GM19438 (cell line): ENCODE data around the gene DRGX.

Experiments used
- ATAC-seq: cut with Tn5 transposase; IDR thresholded peaks from one replicate; pipeline ENCODE4 v1.9.1; 2021; ENCODE audit warnings: low read depth; ENCODE audit not compliant: unreplicated experiment

DRGX gene

DNA sequence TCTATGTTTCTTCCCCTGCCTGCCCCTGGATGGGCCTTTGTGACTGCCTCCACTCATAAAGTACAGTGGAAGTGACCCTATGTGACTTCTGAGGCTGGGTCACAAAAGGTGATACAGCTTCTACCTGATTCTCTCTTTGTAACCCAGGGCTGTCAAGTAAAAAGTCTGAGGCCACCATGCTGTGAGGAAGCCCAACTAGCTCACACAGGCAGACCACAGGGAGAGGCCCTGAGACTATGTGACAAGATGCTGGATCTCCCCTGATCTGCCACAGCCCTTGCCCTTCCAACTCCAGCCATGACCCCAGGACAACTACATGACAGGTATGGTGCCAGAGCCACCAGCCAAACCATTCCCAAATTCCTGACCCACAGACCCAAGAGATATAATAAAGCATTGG is 45.8 kb downstream of the DRGX start:
- ATAC-seq = no peak

DNA sequence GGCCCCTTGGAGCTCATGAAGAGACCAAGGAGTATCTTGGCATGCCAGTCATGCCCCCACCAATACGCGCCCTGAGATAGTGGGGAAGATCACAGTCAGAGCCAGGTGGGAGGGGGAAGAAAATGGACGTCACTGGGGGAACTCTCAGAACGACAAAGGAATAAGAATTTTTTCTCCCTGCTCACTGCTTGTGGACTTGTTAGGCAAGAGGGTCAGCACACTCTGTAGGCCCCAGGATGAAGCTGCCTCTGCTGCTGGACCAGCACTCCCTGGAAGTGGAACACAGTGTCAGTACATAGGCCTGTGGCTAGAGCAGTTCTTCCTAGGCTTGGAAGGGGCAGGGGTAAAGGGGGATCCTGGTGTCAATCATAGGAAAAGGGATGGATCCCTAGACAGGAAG is 46.5 kb downstream of the DRGX start:
- ATAC-seq = no peak

DNA sequence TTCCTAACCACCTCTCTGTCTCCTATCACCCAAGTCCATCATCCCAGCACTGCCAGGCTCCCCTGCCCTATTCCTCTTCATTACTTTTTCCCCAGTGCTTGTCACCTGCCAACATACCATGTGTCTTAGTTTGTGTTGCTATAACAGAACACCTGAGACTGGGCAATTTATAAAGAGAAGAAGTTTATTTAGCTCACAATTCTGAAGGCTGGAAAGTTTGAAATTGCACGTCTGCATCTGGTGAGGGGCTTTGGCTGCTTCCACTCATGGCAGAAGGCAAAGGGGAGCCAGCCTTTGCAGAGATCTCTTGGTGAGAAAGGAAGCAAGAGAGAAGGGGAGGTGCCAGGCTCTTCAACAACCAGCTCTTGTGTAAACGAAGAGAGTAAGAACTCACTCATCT is 47.3 kb downstream of the DRGX start:
- ATAC-seq = no peak

DNA sequence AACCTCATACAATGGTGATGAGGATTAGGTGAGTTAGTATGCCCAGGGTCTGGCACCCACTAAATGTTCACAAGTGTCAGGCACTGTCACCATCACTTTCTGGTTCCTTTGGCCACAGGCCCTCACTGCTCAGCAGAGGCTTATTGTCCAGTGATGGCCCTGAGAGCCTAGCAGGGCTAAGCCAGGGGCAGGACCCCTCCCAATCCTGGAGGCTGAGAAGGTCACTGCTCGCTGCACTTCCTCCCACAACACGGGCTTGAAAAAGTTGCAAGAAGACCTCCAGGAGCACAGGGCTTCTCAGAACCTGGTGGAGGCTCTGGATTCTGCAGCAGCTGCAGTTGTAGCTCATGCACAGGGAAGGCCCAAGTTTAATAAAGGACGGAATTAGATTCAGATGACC is 48.1 kb downstream of the DRGX start:
- ATAC-seq = no peak

DNA sequence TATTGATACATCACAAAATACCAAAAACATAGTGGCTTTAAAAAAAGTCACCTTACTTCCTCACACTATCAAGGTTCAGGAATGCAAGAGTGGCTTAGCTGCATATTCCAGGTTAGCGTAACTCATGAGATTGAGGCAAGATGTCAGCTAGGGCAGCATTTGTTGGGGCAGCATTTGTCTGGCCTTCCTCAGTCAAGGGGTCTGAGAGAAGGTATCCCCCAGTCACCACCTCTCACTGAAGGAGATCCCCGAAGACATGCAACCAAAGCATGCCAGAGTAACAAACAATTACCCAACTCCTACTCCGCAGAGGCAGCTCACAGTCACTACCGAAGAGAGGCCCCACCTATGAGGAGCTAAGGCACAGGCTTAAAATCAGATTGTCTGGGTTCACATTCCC is 48.5 kb downstream of the DRGX start:
- ATAC-seq = no peak

DNA sequence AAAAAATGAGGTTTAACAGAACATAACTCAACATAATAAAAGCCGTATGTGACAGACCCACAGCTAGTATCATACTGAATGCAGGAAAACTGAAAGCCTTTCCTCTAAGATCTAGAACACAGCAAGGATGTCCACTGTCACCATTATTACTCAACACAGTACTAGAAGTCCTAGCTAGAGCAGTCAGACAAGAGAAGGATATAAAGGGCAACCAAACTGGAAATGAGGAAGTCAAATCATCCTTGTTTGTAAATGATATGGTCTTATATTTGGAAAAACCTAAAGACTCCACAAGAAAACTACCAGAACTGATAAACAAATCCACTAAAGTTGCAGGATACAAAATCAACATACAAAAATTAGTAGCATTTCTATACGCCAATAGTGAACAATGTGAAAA is 51.0 kb downstream of the DRGX start:
- no peak for ATAC-seq

DNA sequence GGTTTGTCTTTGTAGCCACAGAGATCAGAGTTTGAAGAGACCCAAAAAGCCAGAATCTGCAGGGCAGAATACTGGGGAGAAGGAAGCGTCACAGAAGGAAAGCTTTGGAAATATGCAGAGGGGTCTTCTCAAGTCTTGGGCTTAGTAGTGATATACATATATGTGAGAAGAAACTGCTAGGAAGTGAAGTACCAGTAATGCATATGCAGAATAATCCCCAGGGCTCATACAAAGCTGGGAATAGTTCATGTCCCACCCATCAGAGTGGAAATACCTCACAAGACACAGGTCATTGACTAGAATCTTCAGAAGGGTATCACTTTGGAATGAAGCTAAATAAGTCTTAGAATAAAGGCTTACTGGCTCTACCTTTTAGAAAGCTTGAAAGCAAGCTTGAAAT is 57.3 kb downstream of the DRGX start:
- no peak for ATAC-seq

DNA sequence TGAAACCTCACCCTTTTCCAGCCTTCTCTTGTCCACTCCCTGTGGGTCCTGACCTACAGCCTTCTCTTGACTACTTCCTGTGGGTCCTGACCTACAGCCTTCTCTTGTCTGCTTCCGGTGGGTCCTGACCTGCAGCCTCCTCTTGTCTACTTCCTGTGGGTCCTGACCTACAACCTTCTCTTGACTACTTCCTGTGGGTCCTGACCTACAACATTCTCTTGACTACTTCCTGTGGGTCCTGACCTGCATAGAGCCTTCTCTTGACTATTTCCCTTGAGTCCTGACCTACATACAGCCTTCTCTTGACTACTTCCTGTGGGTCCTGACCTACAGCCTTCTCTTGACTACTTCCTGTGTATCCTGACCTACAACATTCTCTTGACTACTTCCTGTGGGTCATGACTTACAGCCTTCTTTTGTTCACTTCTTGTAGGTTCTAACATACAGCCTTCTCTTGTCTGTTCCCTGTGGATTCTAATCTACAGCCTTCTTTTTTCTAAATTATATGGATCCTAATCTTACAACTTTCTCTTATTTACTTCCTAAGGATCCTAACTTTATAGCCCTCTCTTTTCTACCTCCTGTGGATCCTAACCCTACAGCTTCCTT is 60.4 kb downstream of the DRGX start:
- no peak for ATAC-seq

DNA sequence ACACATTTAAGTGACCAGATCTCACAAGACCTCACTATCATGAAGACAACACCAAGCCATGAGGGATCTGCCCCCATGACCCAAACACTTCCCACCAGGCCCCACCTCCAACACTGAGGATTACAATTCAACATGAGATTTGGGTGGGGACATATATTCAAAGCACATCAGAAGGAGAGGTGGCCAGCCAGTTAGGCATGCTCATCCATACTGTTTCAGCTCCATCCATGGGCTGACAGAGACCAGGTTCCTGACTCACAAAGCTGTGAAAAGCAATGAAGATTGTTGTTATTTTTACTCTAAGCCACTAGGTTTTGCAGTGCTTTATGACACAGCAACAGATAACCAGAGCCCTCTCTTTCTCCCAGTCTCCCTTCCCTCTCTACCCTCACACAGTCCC is 60.9 kb downstream of the DRGX start:
- no peak for ATAC-seq

DNA sequence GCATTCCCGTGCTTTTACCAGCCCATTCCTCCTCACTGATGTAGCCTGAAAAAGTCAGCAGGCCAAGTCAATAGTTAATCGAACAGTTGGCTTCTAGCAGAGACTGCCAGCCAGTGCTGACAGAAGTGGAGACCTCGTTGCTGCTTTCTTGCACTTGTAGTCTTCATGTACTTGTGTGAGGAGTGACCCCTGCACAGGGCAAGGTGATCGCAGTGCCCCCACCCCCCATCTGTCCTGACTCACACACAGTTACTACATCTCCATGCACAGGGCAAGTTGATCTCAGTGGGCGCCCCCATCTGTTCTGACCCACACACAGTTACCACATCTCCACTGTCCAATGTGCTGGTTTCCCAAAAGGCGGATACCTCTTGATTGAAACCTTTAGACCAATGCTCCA is 62.7 kb downstream of the DRGX start:
- ATAC-seq = no peak

DNA sequence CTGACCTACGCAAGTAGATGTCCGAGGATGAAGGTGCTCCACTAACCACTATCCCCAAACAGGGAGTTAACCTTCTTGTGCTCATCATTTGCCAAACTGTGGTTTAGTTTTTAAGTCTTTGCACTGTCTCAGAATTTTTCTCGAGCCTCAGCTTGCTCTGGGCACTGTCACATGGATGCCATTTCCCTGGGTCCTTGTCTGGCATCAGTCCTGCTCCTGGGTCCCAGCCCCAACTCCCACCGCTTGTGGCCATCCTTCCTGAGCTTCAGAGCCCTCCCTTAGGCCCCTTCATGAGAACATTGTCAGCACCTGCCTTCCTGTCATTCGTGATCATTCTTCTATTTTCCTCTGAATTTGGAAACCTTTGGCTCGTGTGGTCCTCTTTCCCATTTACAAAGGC is 63.1 kb downstream of the DRGX start:
- no peak for ATAC-seq

DNA sequence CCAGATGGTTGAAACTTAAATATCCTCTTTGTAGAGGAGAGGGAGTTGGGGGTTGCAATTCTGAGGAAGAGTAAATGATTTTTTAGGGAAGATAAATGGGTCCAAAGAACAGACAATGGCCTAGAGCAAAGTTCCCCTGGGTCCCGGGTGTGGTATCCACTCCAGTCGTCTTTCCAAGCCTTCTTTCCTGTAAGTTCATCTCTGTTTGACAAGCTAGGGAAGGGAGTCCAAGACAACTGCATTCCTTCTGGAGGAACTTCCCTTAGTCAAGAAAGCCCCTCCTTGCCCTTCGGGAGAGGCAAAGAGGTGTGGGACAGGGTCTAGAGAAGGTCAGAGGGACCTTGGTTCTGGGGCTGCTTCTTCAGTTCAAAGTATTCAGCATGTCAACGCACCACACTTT is 63.6 kb downstream of the DRGX start:
- no peak for ATAC-seq

DNA sequence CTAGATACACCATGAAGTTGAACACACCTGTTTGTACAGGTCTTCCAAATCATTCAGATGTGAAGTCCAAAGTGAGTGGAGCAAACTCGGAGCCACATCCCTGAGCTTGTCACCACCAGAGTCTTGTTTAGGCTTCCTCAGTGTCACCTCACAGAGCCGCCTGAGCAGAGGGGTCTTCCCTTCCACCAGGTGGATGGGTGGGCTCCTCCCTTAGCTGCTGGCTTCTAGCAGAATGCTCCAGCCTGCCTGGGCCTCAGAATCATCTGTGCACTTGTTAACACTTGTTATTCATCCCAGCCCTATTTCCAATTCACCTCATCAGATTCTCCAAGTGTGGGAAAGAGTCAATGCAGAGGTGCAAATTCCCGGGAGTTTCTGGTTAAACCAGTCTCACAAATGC is 64.5 kb downstream of the DRGX start:
- no peak for ATAC-seq

DNA sequence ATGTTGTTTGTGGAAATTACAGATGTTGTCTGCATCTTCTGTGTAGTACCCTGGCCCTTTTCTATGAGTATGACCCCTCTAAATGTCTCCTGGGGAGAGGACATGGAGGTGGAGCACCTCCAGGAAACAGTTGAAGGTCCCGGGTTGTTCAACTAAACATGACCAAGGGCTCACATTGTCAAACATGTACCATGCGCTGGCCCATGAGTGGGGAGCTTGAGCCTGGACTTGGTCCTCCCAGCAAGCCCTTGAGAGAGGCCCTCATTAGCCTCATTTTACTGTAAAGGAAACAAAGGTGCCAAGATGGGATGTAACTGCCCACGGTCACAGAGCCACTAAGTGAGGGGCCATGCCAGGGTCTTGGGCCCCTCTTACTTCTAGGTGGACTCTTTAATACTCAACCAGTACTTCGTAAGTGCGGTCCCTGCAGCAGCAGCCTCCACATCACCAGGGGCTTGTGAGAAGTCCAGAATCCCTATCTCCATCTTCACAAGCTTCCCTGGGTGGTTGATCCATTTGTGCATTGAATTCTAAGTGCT is 65.7 kb downstream of the DRGX start:
- no peak for ATAC-seq

DNA sequence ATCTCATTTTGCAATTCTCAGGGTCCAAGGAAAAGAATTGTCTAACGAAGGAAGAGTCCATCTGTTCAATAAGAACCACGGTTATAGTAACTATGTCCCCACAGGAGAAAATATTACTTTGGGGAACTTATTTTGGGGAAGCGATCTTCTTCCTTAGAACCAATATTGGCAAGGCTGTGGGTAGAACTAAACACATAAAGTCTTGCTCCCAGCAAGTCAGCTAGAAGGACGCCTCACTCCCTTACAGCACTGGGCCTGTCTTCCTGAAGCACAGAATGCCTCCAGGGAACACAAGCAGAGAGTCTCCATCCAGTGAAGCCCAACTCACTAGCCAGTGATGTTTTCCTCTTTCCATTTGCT is 66.8 kb downstream of the DRGX start:
- no peak for ATAC-seq

DNA sequence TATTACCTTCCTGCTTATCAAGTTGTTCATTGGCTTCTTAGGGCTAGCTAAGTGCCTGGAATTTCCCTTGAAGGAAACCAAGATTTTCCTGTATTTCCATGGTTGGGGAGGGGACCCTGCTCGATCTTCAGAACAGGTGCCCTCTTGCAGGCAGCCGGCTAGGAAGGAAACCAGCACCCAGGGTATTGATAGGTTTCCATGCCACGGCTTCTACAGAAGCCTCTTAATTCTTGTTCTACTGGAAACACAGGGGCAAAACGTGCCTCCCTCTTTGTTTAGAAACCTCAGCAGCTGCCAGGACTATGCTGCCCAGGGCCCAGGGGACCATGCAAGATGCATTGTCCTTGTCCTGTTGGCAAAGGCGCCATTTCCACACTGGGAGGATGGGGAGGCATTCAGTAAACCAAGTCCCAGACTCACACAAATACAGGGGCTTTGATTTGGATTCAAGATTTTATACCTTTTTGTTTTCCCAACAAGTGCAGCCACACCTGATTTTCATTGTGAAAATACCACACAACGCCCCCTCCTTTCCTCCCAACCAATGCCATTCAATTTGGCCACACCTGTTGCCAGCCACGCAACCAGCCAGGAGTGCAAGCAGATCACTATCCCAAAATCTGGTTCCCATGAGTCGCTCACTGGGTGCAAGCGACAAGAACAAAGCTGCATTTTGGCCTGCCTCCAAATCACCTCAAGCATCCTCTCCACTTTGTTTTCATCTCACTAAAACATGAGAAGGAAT is 67.3 kb downstream of the DRGX start:
- no peak for ATAC-seq

DNA sequence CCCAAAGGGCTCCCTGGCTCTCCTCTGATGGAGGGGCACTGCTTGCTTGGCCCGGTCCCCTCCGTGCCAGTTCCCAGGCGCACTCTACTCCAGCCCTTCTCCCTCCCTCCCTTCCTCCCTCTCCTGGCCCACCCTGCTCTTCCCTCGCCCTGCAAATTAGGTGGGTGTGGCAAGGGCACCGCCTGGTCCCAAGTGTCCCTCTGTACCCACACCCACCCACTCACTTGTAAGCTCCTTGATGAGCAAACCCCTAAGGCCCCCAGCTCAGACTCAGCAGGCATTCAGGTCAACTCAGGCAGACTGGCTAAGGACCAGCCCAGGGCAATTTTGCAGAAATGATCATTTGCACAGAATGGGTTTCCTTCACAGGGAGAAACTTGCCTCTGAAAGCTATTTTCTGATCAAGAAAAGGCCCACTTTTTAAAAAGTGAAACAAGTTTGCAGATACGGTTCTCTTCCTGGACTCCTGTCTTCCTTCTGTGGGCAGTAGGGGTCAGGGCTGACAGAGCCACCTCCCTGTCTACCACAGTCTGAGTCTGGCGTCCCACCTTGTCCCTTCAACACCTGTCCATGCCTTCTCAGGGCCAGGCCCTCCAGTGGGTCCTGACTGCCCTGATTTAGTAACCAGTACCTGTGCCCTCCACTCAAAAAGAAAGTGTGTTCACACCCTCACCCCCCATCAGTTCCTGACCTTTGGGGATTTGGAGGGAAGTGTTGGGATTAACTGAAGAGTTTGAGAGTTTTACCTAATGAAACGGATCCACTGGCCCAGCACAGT is 68.7 kb downstream of the DRGX start:
- ATAC-seq = no peak

DNA sequence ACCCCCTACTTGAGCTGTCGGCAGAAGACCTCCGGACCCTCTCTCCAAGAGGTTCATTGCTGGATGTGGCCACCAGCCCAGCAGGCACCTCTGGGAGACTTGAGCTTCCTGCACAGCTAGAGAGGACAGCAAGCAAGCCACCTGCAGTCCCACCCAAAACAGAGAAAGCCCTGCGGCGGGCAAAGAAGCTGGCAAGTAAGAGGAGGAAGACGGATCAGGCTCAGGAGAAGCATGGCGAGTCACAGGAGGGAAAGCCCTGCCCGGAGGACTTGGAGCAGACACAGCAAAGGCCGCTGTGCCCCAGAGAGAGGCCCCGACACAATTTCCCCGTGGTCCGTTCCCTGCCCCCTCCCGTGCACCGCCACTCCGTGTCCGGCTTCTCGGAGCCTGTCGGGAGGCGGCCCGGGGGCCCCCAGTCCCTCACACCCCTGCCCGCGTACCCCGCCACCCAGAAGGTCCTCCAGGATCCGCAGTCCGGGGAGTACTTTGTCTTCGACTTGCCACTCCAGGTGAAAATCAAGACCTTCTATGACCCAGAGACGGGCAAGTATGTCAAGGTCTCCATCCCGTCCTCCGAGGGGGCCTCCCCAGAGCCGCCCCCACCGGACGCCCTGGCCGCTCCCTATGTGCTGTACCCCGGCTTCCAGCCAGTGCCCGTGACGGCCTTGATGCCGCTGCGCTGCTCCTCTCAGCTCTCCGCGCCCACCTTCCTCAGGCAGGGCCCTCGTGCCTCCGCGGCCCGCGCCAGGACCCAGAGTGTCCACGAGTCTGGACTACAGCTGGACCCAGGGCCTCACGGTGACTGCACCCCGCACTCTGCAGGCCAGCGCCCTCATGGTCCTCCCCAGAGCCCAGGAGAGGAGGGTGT is 69.7 kb downstream of the DRGX start:
- ATAC-seq = no peak

DNA sequence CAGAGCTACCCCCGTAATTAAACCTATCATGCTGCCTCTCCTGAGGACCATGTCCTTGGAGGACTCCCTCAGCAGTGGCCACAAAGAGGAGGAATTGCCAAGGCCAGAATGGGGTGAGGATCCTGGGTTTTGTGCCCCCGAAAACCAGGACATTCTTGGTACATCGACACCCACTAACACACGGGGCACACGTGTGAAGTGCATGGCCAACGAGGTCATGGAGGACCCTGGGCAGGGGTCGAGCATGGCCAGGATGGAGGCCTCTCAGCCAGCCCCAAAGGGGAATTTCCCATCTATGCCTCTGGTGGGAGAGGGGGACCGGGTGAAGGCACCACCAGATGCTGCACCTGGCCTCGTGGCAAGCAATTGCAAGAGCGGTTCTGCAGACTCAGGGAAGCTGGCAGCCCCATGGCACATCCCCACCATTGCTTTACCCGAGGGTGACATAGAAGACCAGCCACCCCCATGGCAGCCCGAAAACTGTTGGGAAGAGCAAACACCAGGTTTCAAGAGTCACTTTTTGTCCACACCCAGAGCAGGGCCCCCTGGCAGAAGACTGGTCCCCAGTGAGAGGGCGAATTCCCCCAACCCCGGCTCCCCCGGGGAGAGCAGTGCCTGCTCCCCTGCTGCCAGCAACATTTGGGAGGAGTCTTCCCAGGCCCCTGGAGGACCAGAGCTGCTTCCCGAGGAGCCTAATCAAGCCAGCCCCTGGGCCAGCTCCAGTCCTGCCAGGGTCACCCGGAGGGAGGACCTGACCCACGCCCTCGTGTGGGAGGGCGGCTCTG is 70.6 kb downstream of the DRGX start:
- no peak for ATAC-seq

DNA sequence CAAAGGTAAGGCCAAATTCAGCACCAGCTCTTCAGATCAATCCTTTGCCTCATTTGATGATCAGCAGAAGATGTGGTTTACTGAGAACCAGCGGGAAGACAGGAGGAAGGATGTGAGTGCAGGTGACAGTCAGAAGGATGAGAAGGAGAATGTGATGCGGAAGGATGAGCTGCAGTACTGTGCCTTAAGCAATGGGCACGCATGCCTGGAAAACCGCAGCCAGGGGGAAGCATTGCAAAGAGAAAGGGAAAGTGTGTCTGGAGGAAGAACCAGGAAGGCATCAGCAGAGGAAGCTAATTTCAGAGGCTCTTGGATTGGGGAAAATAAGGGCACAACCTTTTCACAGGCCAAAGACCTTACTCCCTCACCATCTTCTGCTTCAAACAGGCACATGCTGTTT is 71.2 kb downstream of the DRGX start:
- no peak for ATAC-seq
